GM23248 (cell line): ENCODE data around the gene FAM8A1.

Experiments used
- EZH2 ChIP-seq: fragments of 200-600 bp; sonication (generic); IDR thresholded peaks from 2 replicates; pipeline ENCODE4 v1.6.1; 2018; ENCODE audit warnings: antibody characterized with exemption, mild to moderate bottlenecking; ENCODE audit not compliant: insufficient read depth, poor library complexity, severe bottlenecking
- EZH2phosphoT487 ChIP-seq: fragments of 200-600 bp; sonication (generic); IDR thresholded peaks from 2 replicates; pipeline ENCODE4 v1.6.1; 2018; ENCODE audit warnings: antibody characterized with exemption, moderate library complexity, mild to moderate bottlenecking, low read depth; ENCODE audit not compliant: insufficient read depth

- TF ChIP-seq EZH2 (no peak), EZH2phosphoT487 (no peak)
These were observed 14.2 kb upstream of the FAM8A1 start for GRCh38 chr6:17585766-17586490.
